Metanephros (tissue), 1 donor: ENCODE results near the gene PCDHB2. TPM values are rescaled to one million over a fixed set of nuclear protein-coding genes. Genes with fewer than 3 reads are reported as not detected.

Source experiments
- total RNA-seq: library from RNA; depleted of rRNA; stranded (reverse); fragments of >200 nt; gene quantifications from one replicate; pipeline ENCODE4 v1.2.3, GENCODE V29; 2014

The PCDHB2 gene
- 6.2 TPM for total RNA-seq

GRCh38 chr5:141094481-141095262 is at the start of gene PCDHB2:
Gene PCDHB2 (plus strand): TSS chr5:141094615. CDS start chr5:141094791, 176 bp downstream.

GRCh38 chr5:141050622-141051520 is 43.5 kb upstream of the PCDHB2 start, which contains the start of gene PCDHB1:
Gene PCDHB1 (plus strand): TSS chr5:141051374. CDS start chr5:141051471, 97 bp downstream.

GRCh38 chr5:141100243-141100805 is 5.9 kb downstream of the PCDHB2 start, which contains the start of gene PCDHB3:
Gene PCDHB3 (plus strand): TSS chr5:141100473. CDS start chr5:141100650, 177 bp downstream.

GRCh38 chr5:141121563-141121962 is 27.1 kb downstream of the PCDHB2 start, which contains the start of gene PCDHB4:
Gene PCDHB4 (plus strand): TSS chr5:141121818. CDS start chr5:141121999, 181 bp downstream.

GRCh38 chr5:141135030-141135717 is 40.8 kb downstream of the PCDHB2 start, which contains the start of gene PCDHB5:
Gene PCDHB5 (plus strand): TSS chr5:141135206. CDS start chr5:141135435, 229 bp downstream.

Other genes with a start within 250 kb of the PCDHB2 start
- gene PCDHA9, start 246.2 kb upstream of the PCDHB2 start, total RNA-seq: 0.58 TPM
- 1.2 TPM for gene PCDHA10, start 238.7 kb upstream of the PCDHB2 start, total RNA-seq
- gene PCDHA11, start 225.7 kb upstream of the PCDHB2 start, total RNA-seq: 0.82 TPM
- 0.35 TPM for gene PCDHA12, start 219.3 kb upstream of the PCDHB2 start, total RNA-seq
- gene PCDHA13, start 212.5 kb upstream of the PCDHB2 start, total RNA-seq: 0.88 TPM
- gene PCDHAC1, start 168.3 kb upstream of the PCDHB2 start, total RNA-seq: 1.2 TPM
- 5.8 TPM for gene PCDHAC2, start 128.1 kb upstream of the PCDHB2 start, total RNA-seq
- gene PCDHB1, start 43.2 kb upstream of the PCDHB2 start, total RNA-seq: 0.18 TPM
- gene PCDHB3, start 5.9 kb downstream of the PCDHB2 start, total RNA-seq: 5.3 TPM
- 3.8 TPM for gene PCDHB4, start 27.2 kb downstream of the PCDHB2 start, total RNA-seq
- gene PCDHB5, start 40.6 kb downstream of the PCDHB2 start, total RNA-seq: 13.4 TPM
- gene PCDHB6, start 55.4 kb downstream of the PCDHB2 start, total RNA-seq: 2.2 TPM
- gene PCDHB7, start 78.0 kb downstream of the PCDHB2 start, total RNA-seq: 4.4 TPM
- 2.6 TPM for gene PCDHB8, start 83.2 kb downstream of the PCDHB2 start, total RNA-seq
- 7.8 TPM for gene PCDHB16, start 87.8 kb downstream of the PCDHB2 start, total RNA-seq
- 3.3 TPM for gene PCDHB9, start 92.5 kb downstream of the PCDHB2 start, total RNA-seq
- gene PCDHB10, start 97.7 kb downstream of the PCDHB2 start, total RNA-seq: 6.2 TPM
- 8.5 TPM for gene PCDHB11, start 105.0 kb downstream of the PCDHB2 start, total RNA-seq
- gene PCDHB12, start 114.1 kb downstream of the PCDHB2 start, total RNA-seq: 9.3 TPM
- gene PCDHB13, start 119.3 kb downstream of the PCDHB2 start, total RNA-seq: 7.9 TPM
- 8.6 TPM for gene PCDHB14, start 128.7 kb downstream of the PCDHB2 start, total RNA-seq
- gene PCDHB15, start 150.8 kb downstream of the PCDHB2 start, total RNA-seq: 11.0 TPM
- gene SLC25A2, start 209.4 kb downstream of the PCDHB2 start, total RNA-seq: 0.35 TPM
- 76.2 TPM for gene TAF7, start 226.2 kb downstream of the PCDHB2 start, total RNA-seq
- 1.1 TPM for gene PCDHGA1, start 235.9 kb downstream of the PCDHB2 start, total RNA-seq
- gene PCDHGA2, start 244.1 kb downstream of the PCDHB2 start, total RNA-seq: 10.2 TPM
- gene PCDHGA3, start 249.2 kb downstream of the PCDHB2 start, total RNA-seq: 4.8 TPM